ENCODE results near the gene N4BP2L1. TPM values are rescaled to one million over a fixed set of nuclear protein-coding genes. Genes with fewer than 3 reads are reported as not detected.

N4BP2L1 gene
- total and polyA plus RNA-seq, 7 donors = 2.7 to 7.3 (median 3.4) TPM

GRCh38 chr13:32473650-32474049, 45.7 kb upstream of the N4BP2L1 start:
- intact Hi-C loops (cut with DNase I) = loop anchor here in 1 of 2 donors (5.0 kb wide), 1 partner anchor 59 kb away; no protein-coding TSS in a partner anchor
- DNase-seq = no peak
- ATAC-seq = no peak
- Histone ChIP-seq H3K4me3 (no peak overlapping the region), H3K27me3 (ENCODE audit: insufficient read depth in 3 of 3, low read length in 2 of 3) (no peaks in the 10 kb centered on the region), H3K27ac (peak overlapping the region; percentile 31), H3K36me3 (ENCODE audit: insufficient read depth in 1 of 2, low read depth in 1 of 2) (peaks cover 0 to 11% of the 10 kb centered on the region in 2 donors), H3K9me3 (no peaks in the 10 kb centered on the region), H3K4me1 (peaks cover 54% of the 10 kb centered on the region)
- TF ChIP-seq CTCF (IDR thresholded peaks at IDR 0.05) = no peak
- 64 to 91% (median 70%) methylated on average over 1 of the region's 1 CpG for WGBS, 3 donors

DNA sequence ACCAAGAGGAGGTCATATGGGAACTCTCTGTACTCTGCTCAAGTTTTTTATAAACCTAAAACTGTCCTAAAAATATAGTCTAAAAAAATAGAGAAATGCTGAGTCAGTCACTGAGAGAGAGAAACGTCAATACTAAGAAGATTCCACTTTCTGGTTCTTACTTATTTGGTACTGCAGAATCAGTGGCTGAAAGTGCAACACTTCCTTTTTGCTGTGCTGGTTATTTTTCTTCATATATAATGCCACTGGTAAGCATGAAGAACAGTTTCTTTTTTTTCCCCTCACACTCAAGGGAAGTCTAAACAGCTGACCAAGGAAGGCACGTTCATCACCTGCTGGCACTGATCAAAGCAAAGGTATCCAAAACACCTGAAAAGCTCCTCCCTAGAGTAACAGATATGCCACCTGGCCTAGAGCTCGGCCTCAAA, 44.3 kb upstream of the N4BP2L1 start:
- WGBS, 3 donors = 27 to 59% (median 33%) methylated on average over 3 of the region's 3 CpGs
- ATAC-seq = no peak

DNA sequence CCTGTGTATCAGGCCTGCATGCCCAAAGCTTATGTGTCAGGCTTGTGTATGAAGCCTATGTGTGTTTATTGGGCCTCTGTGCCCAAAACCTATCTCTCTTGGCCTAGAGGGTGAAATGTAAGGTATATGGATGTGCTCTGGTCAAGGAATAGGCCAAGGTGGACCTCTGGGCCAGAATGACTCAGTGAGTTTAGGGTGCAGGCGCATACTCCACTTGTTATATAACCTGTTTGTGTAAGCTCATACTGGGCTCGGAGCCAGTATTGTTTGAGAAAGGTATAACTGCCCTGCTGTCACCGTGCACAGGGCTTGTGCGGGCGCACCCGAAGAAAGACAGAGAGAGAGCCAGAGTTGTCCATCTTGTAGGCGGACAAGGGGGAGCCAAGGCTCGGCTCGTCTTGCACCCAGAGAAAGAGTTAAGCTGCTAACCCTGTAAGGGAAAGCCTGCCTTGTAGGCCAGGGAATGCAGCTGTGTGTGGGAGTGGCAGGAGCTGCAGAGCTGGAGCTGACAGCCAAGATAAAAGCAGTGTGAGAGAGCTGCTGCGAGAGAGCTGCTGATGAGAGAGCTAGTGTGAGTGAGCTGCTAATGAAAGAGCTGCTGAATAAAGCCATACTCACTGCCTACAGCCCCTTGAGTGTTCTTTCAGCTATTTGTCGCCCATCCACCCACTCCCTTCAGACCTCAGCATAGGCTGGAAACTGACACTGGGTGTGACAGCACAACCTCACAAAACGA, 43.4 kb upstream of the N4BP2L1 start:
- DNase-seq (peak; percentile 18 to 62), ATAC-seq (peak; percentile 53 to 76 (median 61))
- 34 to 54% (median 37%) methylated on average over 12 of the region's 12 CpGs for WGBS, 3 donors
- no peak overlapping the region for H3K4me3 ChIP-seq
- H3K27ac ChIP-seq = peak overlapping the region; percentile 54
- no peak for TF ChIP-seq CTCF (IDR thresholded peaks at IDR 0.05)
- H3K9me3 ChIP-seq = no peaks in the 10 kb centered on the region
- H3K27me3 ChIP-seq (ENCODE audit: insufficient read depth in 3 of 3, low read length in 2 of 3) = no peaks in the 10 kb centered on the region
- H3K36me3 ChIP-seq (ENCODE audit: insufficient read depth in 1 of 2, low read depth in 1 of 2) = no peaks in the 10 kb centered on the region
- H3K4me1 ChIP-seq = peaks cover 39% of the 10 kb centered on the region
- intact Hi-C loops (cut with DNase I) = loop anchor here in 1 of 2 donors (5.0 kb wide), 1 partner anchor 61 kb away; no protein-coding TSS in a partner anchor

More for the DNA sequence above, 44.3 kb upstream of the N4BP2L1 start:
- H3K27ac ChIP-seq = peak overlapping the region; percentile 54
- intact Hi-C loops (cut with DNase I) = loop anchor here in 1 of 2 donors (5.0 kb wide), 1 partner anchor 60 kb away; no protein-coding TSS in a partner anchor
- no peaks in the 10 kb centered on the region for H3K36me3 ChIP-seq (ENCODE audit: insufficient read depth in 1 of 2, low read depth in 1 of 2)
- H3K4me3 ChIP-seq = no peak overlapping the region
- no peak for DNase-seq
- no peaks in the 10 kb centered on the region for H3K27me3 ChIP-seq (ENCODE audit: insufficient read depth in 3 of 3, low read length in 2 of 3)
- H3K4me1 ChIP-seq = peaks cover 48% of the 10 kb centered on the region
- no peaks in the 10 kb centered on the region for H3K9me3 ChIP-seq
- TF ChIP-seq CTCF (IDR thresholded peaks at IDR 0.05) = no peak

DNA sequence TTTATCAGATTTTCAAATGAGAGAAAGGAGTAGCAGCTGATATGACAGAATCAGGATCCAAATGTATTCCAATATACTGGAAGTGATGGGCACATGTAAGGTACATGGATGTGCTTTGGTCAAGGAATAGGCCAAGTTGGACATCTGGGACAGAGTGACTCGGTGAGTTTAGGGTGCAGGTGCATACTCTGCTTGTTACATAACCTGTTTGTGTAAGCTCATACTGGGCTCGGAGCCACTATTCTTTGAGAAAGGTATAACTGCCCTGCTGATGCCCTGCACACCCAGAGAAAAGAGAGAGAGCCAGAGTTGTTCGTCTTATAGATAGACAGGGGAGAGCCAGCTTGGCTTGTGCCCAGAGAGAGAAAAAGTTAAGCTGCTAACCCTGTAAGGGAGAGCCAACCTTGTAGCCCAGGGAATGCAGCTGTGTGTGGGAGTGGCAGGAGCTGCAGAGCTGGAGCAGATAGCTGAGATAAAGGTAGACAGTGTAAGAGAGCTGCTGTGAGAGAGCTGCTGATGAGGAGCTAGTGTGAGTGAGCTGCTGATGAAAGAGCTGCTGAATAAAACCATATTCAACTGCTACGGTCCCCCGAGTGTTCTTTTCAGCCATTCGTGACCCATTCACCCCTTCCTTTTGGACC, 40.7 kb upstream of the N4BP2L1 start:
- WGBS, 3 donors = 60 to 75% (median 61%) methylated on average over 6 of the region's 6 CpGs
- no peaks in the 10 kb centered on the region for H3K27me3 ChIP-seq (ENCODE audit: insufficient read depth in 3 of 3, low read length in 2 of 3)
- H3K4me3 ChIP-seq = no peak overlapping the region
- ATAC-seq = no peak
- H3K4me1 ChIP-seq = peaks cover 17% of the 10 kb centered on the region
- no peak for DNase-seq
- intact Hi-C loops (cut with DNase I) = loop anchor here in 1 of 2 donors (10.0 kb wide), 1 partner anchor 176 kb away; no protein-coding TSS in a partner anchor
- no peak for TF ChIP-seq CTCF (IDR thresholded peaks at IDR 0.05)
- H3K27ac ChIP-seq = no peak overlapping the region
- no peaks in the 10 kb centered on the region for H3K36me3 ChIP-seq (ENCODE audit: insufficient read depth in 1 of 2, low read depth in 1 of 2)
- no peaks in the 10 kb centered on the region for H3K9me3 ChIP-seq

Measured in psoas muscle (tissue), 8 donors.